GM12878 (cell line): ENCODE data around the gene TLE3. TPM values are rescaled to one million over a fixed set of nuclear protein-coding genes. Genes with fewer than 3 reads are reported as not detected.
A peak's percentile ranks its signal among the peaks of the same experiment; 100 is the strongest.

Experiments
- CEBPB ChIP-seq, 2 experiments: fragments of 150-350 bp in 1 of 2; IDR thresholded peaks; 2 replicates each; pipeline ENCODE4 v1.6.1; 2012 to 2014; ENCODE audit warnings: low read depth in 2 of 2, low read length in 2 of 2, borderline replicate concordance in 1 of 2, inconsistent platforms in 1 of 2
- EZH2 ChIP-seq: IDR thresholded peaks from 2 replicates; pipeline ENCODE4 v1.6.1; 2012; ENCODE audit warnings: low read depth, mild to moderate bottlenecking, control low read depth, inconsistent platforms, low read length, borderline replicate concordance; ENCODE audit not compliant: control insufficient read depth
- FOS ChIP-seq: IDR thresholded peaks from 3 replicates; pipeline ENCODE4 v1.6.1; 2011; ENCODE audit warnings: borderline replicate concordance; ENCODE audit not compliant: insufficient read length; ENCODE audit errors: extremely low read depth
- GATAD2B ChIP-seq: fragments of 450-650 bp; conservative IDR thresholded peaks from 2 replicates; pipeline ENCODE4 v1.6.1; 2017; ENCODE audit warnings: low read depth, mild to moderate bottlenecking, moderate library complexity
- HSF1 ChIP-seq: fragments of 150-350 bp; IDR thresholded peaks from 2 replicates; pipeline ENCODE4 v1.6.1; 2014; ENCODE audit warnings: mild to moderate bottlenecking, low read depth, low read length
- IKZF2 ChIP-seq, 2 experiments: fragments of 450-650 bp; IDR thresholded peaks; 2 replicates each; pipeline ENCODE4 v1.6.1; 2017; ENCODE audit warnings: mild to moderate bottlenecking in 2 of 2, moderate library complexity in 2 of 2
- IRF4 ChIP-seq: IDR thresholded peaks from 2 replicates; pipeline ENCODE4 v1.6.1; 2011; ENCODE audit warnings: low read depth, low read length
- LARP7 ChIP-seq: fragments of 450-650 bp; IDR thresholded peaks from 2 replicates; pipeline ENCODE4 v1.6.1; 2017; ENCODE audit warnings: mild to moderate bottlenecking
- MTA2 ChIP-seq: fragments of 450-650 bp; IDR thresholded peaks from 2 replicates; pipeline ENCODE4 v1.6.1; 2016; ENCODE audit warnings: low read depth, mild to moderate bottlenecking, moderate library complexity
- NFXL1 ChIP-seq: fragments of 450-650 bp; IDR thresholded peaks from 2 replicates; pipeline ENCODE4 v1.6.1; 2017; ENCODE audit warnings: antibody characterized with exemption, mild to moderate bottlenecking, borderline replicate concordance
- NFYA ChIP-seq: IDR thresholded peaks from 2 replicates; pipeline ENCODE4 v1.6.1; 2011; ENCODE audit warnings: low read depth, mild to moderate bottlenecking, low read length, improper control_type of control experiment, borderline replicate concordance
- PAX8 ChIP-seq: fragments of 450-650 bp; IDR thresholded peaks from 2 replicates; pipeline ENCODE4 v1.6.1; 2017; ENCODE audit warnings: mild to moderate bottlenecking, moderate library complexity
- RELB ChIP-seq: fragments of 450-650 bp; IDR thresholded peaks from 2 replicates; pipeline ENCODE4 v1.6.1; 2017; ENCODE audit warnings: low read depth, mild to moderate bottlenecking, moderate library complexity
- RUNX3 ChIP-seq: IDR thresholded peaks from 2 replicates; pipeline ENCODE4 v1.6.1; 2012; ENCODE audit warnings: low read length, inconsistent platforms
- STAT1 ChIP-seq: fragments of 450-650 bp; conservative IDR thresholded peaks from 2 replicates; pipeline ENCODE4 v1.6.1; 2014; ENCODE audit warnings: antibody characterized with exemption, mild to moderate bottlenecking
- SUPT20H ChIP-seq: IDR thresholded peaks from 2 replicates; pipeline ENCODE4 v1.6.1; 2011; ENCODE audit warnings: low read depth, mild to moderate bottlenecking, low read length, moderate library complexity, borderline replicate concordance; ENCODE audit not compliant: control insufficient read depth
- ZNF622 ChIP-seq: fragments of 450-650 bp; IDR thresholded peaks from 2 replicates; pipeline ENCODE4 v1.6.1; 2017; ENCODE audit warnings: mild to moderate bottlenecking, inconsistent platforms
- polyA plus RNA-seq, 11 experiments: library from polyadenylated mRNA; depleted of rRNA in 4 of 11; unstranded in 6 of 11; stranded (reverse) in 5 of 11; fragments of >200 nt; fragmentation: Nextera tagmentation in 4 of 11; fragmentation: Illumina TruSeq in 1 of 11; extraction: Ambion mirVana in 4 of 11; extraction: Trizol in 1 of 11; gene quantifications; 1 replicate in 1 of 11; 2 replicates in 10 of 11; pipeline versions ENCODE4 v1.2.1 to v1.2.3, GENCODE V29; 2011 to 2016; ENCODE audit warnings: inconsistent platforms in 2 of 11, missing spikeins in 2 of 11, low read depth in 1 of 11
- total RNA-seq, 4 experiments: library from RNA; depleted of rRNA in 3 of 4; stranded (reverse); fragments of >200 nt in 3 of 4; fragmentation: Illumina TruSeq in 1 of 4; extraction: Trizol in 1 of 4; gene quantifications; 2 replicates each; pipeline versions ENCODE4 v1.2.1 to v1.2.3, GENCODE V29; 2013 to 2021
- TF ChIP-seq, protein P1 (sequence below): fragments of 450-650 bp; IDR thresholded peaks from 2 replicates; pipeline ENCODE4 v1.6.1; 2017; ENCODE audit warnings: mild to moderate bottlenecking, moderate library complexity
- TF ChIP-seq, protein P2 (sequence below): IDR thresholded peaks from 2 replicates; pipeline ENCODE4 v1.6.1; 2011; ENCODE audit warnings: borderline replicate concordance, low read depth, mild to moderate bottlenecking, moderate library complexity, mixed read lengths, low read length; ENCODE audit not compliant: insufficient read depth; ENCODE audit errors: extremely low read length

Gene TLE3
- total and polyA plus RNA-seq, 10 of the 15 experiments (the other 5 are each of a cell fraction or from before 2014, with no cell fraction given): 1.2 to 65.5 (median 9.7) TPM

GRCh38 chr15:70100474-70101341 lies 3.0 kb upstream of the TLE3 start (continued):
- TF ChIP-seq, protein P1, sequence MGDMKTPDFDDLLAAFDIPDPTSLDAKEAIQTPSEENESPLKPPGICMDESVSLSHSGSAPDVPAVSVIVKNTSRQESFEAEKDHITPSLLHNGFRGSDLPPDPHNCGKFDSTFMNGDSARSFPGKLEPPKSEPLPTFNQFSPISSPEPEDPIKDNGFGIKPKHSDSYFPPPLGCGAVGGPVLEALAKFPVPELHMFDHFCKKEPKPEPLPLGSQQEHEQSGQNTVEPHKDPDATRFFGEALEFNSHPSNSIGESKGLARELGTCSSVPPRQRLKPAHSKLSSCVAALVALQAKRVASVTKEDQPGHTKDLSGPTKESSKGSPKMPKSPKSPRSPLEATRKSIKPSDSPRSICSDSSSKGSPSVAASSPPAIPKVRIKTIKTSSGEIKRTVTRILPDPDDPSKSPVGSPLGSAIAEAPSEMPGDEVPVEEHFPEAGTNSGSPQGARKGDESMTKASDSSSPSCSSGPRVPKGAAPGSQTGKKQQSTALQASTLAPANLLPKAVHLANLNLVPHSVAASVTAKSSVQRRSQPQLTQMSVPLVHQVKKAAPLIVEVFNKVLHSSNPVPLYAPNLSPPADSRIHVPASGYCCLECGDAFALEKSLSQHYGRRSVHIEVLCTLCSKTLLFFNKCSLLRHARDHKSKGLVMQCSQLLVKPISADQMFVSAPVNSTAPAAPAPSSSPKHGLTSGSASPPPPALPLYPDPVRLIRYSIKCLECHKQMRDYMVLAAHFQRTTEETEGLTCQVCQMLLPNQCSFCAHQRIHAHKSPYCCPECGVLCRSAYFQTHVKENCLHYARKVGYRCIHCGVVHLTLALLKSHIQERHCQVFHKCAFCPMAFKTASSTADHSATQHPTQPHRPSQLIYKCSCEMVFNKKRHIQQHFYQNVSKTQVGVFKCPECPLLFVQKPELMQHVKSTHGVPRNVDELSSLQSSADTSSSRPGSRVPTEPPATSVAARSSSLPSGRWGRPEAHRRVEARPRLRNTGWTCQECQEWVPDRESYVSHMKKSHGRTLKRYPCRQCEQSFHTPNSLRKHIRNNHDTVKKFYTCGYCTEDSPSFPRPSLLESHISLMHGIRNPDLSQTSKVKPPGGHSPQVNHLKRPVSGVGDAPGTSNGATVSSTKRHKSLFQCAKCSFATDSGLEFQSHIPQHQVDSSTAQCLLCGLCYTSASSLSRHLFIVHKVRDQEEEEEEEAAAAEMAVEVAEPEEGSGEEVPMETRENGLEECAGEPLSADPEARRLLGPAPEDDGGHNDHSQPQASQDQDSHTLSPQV: no peak
- no peak for TF ChIP-seq HSF1
- no peak for TF ChIP-seq ZNF622
- TF ChIP-seq STAT1: no peak
- TF ChIP-seq GATAD2B: peak; percentile 68; the same call in 1 of the 2 replicates
- TF ChIP-seq CEBPB (IDR thresholded peaks at IDR 0.05; ENCODE audit: borderline replicate concordance in 1 of 2, low read depth in 2 of 2, low read length in 2 of 2): no peak
- TF ChIP-seq, protein P2, sequence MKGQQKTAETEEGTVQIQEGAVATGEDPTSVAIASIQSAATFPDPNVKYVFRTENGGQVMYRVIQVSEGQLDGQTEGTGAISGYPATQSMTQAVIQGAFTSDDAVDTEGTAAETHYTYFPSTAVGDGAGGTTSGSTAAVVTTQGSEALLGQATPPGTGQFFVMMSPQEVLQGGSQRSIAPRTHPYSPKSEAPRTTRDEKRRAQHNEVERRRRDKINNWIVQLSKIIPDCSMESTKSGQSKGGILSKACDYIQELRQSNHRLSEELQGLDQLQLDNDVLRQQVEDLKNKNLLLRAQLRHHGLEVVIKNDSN: no peak
- 0 out of 2 replicates have a peak, but pooled peaks have one; percentile 34 for TF ChIP-seq LARP7
- TF ChIP-seq IRF4: no peak
- no peak for TF ChIP-seq NFXL1
- TF ChIP-seq MTA2: no peak
- no peak for TF ChIP-seq SUPT20H
- TF ChIP-seq EZH2: 0 out of 2 replicates have a peak, but pooled peaks have one; percentile 49
- no peak for TF ChIP-seq FOS
- TF ChIP-seq NFYA: no peak
- TF ChIP-seq IKZF2 (IDR thresholded peaks at IDR 0.05): no peak
- no peak for TF ChIP-seq RELB
- no peak for TF ChIP-seq RUNX3
- no peak for TF ChIP-seq PAX8
